Measurements from ENCODE around the gene CXCL14.

GRCh38 chr5:135537745-135538144, 41.0 kb downstream of the CXCL14 start:
- no peak for TF ChIP-seq POLR2AphosphoS5 (IDR thresholded peaks at IDR 0.05; ENCODE audit: low read depth, low read length)
- TF ChIP-seq MAX (IDR thresholded peaks at IDR 0.05) = no peak
- TF ChIP-seq, protein P1, sequence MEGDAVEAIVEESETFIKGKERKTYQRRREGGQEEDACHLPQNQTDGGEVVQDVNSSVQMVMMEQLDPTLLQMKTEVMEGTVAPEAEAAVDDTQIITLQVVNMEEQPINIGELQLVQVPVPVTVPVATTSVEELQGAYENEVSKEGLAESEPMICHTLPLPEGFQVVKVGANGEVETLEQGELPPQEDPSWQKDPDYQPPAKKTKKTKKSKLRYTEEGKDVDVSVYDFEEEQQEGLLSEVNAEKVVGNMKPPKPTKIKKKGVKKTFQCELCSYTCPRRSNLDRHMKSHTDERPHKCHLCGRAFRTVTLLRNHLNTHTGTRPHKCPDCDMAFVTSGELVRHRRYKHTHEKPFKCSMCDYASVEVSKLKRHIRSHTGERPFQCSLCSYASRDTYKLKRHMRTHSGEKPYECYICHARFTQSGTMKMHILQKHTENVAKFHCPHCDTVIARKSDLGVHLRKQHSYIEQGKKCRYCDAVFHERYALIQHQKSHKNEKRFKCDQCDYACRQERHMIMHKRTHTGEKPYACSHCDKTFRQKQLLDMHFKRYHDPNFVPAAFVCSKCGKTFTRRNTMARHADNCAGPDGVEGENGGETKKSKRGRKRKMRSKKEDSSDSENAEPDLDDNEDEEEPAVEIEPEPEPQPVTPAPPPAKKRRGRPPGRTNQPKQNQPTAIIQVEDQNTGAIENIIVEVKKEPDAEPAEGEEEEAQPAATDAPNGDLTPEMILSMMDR (IDR thresholded peaks at IDR 0.05 in 2 of 3, conservative IDR thresholded peaks at IDR 0.05 in 1 of 3; ENCODE audit: borderline replicate concordance in 1 of 3, insufficient read depth in 1 of 3, low read depth in 2 of 3, low read length in 2 of 3) = no peak
- no peak for TF ChIP-seq EZH2phosphoT487 (IDR thresholded peaks at IDR 0.05; ENCODE audit: borderline replicate concordance)
